Body of pancreas (tissue), 4 donors: ENCODE measurements around the gene PLXNB3.

Experiments
- CTCF ChIP-seq, 7 experiments: fragments of 450-650 bp in 4 of 7; fragments of 200-600 bp in 3 of 7; sonication (generic) in 3 of 7; IDR thresholded peaks; one replicate each; pipeline ENCODE4 v1.5.1; 2016 to 2019; ENCODE audit warnings: antibody characterized with exemption in 7 of 7
- POLR2A ChIP-seq, 3 donors: fragments of 450-650 bp; IDR thresholded peaks; one replicate each; pipeline ENCODE4 v1.6.1; 2016; ENCODE audit warnings: antibody characterized with exemption in 3 of 3, mild to moderate bottlenecking in 2 of 3

GRCh38 chrX:153772316-153773217 lies 8.5 kb downstream of the PLXNB3 start:
- no peak for TF ChIP-seq CTCF (IDR thresholded peaks at IDR 0.05)
- no peak for TF ChIP-seq POLR2A (IDR thresholded peaks at IDR 0.05)
